SW480 (cell line): ENCODE measurements around the gene CLN6.
"Not testable (repeated sequence)": the region's sequence is repeated elsewhere in the genome, so short reads cannot be mapped to it uniquely, and the experiment has no call there.

Source experiments
- DNase-seq: peaks from one replicate; pipeline ENCODE4 v3.0.0-alpha.2; 2016; ENCODE audit warnings: low spot score

CLN6 gene

GRCh38 chr15:68223171-68223570 is 6.4 kb downstream of the CLN6 start:
- no peak for DNase-seq

- DNase-seq, result not testable (repeated sequence)
These were observed 7.1 kb downstream of the CLN6 start for GRCh38 chr15:68222432-68222743.

GRCh38 chr15:68221530-68222431 is 7.7 kb downstream of the CLN6 start:
- not testable (repeated sequence) for DNase-seq

GRCh38 chr15:68220967-68221366 is 8.6 kb downstream of the CLN6 start:
- no peak for DNase-seq

GRCh38 chr15:68220489-68220888 is 9.0 kb downstream of the CLN6 start:
- no peak for DNase-seq

- no peak for DNase-seq
These were observed 10.4 kb downstream of the CLN6 start for GRCh38 chr15:68218847-68219798.

- DNase-seq, result no peak
These were observed 11.2 kb downstream of the CLN6 start for GRCh38 chr15:68218331-68218730.

GRCh38 chr15:68217341-68217740 is 12.2 kb downstream of the CLN6 start:
- no peak for DNase-seq

- no peak for DNase-seq
These were observed 14.7 kb downstream of the CLN6 start for GRCh38 chr15:68214838-68215254.

- DNase-seq, result no peak
These were observed 15.3 kb downstream of the CLN6 start for GRCh38 chr15:68213991-68214837.

- DNase-seq, result not testable (repeated sequence)
These were observed 16.1 kb downstream of the CLN6 start for GRCh38 chr15:68213491-68213845.

- DNase-seq, result no peak
These were observed 17.7 kb downstream of the CLN6 start for GRCh38 chr15:68211656-68212320.

- no peak for DNase-seq
These were observed 18.5 kb downstream of the CLN6 start for GRCh38 chr15:68210821-68211655.

GRCh38 chr15:68210409-68210756 is 19.1 kb downstream of the CLN6 start:
- DNase-seq, result no peak

GRCh38 chr15:68209735-68210408 is 19.7 kb downstream of the CLN6 start:
- no peak for DNase-seq

- DNase-seq, result no peak
These were observed 20.3 kb downstream of the CLN6 start for GRCh38 chr15:68209272-68209671.

- no peak for DNase-seq
These were observed 20.8 kb downstream of the CLN6 start for GRCh38 chr15:68208636-68209240.

- no peak for DNase-seq
These were observed 21.4 kb downstream of the CLN6 start for GRCh38 chr15:68208136-68208535.

- no peak for DNase-seq
These were observed 22.2 kb downstream of the CLN6 start for GRCh38 chr15:68207176-68207935.
